SK-N-MC (cell line): ENCODE measurements around the gene PHRF1.

Experiments used
- EZH2 ChIP-seq: fragments of 200-600 bp; sonication (generic); IDR thresholded peaks from one replicate; pipeline ENCODE4 v1.6.1; 2017; ENCODE audit warnings: antibody characterized with exemption
- FOXP2 ChIP-seq: optimal IDR thresholded peaks from 2 replicates; pipeline ENCODE3; 2011; ENCODE audit warnings: mild to moderate bottlenecking, moderate library complexity; ENCODE audit not compliant: insufficient read depth; ENCODE audit errors: extremely low read length, control extremely low read depth
- POLR2AphosphoS5 ChIP-seq: IDR thresholded peaks from 2 replicates; pipeline ENCODE4 v1.6.1; 2012; ENCODE audit warnings: mild to moderate bottlenecking, low read depth, low read length, borderline replicate concordance

DNA sequence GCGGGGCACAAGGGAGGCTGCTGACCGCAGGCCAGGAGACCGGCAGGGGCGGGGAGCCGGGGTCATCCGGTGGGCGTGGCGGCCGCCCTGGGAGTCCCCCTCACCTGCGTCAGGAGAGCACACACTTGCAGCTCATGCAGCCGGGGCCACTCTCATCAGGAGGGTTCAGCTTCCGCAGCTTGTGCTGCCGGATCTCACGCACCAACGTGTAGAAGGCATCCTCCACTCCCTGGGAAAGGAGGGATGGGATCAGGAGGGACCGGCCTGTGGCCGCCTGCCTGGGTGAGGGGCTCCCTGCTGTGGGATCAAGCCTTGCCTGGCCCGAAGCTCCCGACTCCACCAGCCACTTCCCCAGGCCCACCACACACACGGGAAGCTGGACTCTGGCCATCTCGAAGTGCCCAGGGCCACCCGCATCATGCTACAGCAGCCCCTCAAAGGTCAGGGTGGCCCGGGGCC, 43.7 kb upstream of the PHRF1 start:
- TF ChIP-seq POLR2AphosphoS5, result no peak
- no peak for TF ChIP-seq EZH2
- no peak for TF ChIP-seq FOXP2
